ENCODE measurements around the gene CDH4.

GRCh38 chr20:61420056-61420455 is 168.0 kb downstream of the CDH4 start:
- TF ChIP-seq CTCF (conservative IDR thresholded peaks at IDR 0.05) = no peak
- TF ChIP-seq EZH2 (IDR thresholded peaks at IDR 0.05; ENCODE audit: low read depth) = no peak
